SU-DHL-6 (cell line): ENCODE measurements around the gene STK16.

Experiments
- CTCF ChIP-seq: fragments of 200-600 bp; sonication (generic); IDR thresholded peaks from one replicate; pipeline ENCODE4 v1.5.1; 2017; ENCODE audit warnings: antibody characterized with exemption, mild to moderate bottlenecking, low read length, moderate library complexity; ENCODE audit not compliant: insufficient read depth, poor library complexity, severe bottlenecking
- EZH2phosphoT487 ChIP-seq: fragments of 200-600 bp; sonication (generic), shearing (Covaris generic); conservative IDR thresholded peaks from 2 replicates; pipeline ENCODE4 v1.6.1; 2018; ENCODE audit warnings: mild to moderate bottlenecking, antibody characterized with exemption, low read length, moderate library complexity, mixed read lengths

- TF ChIP-seq CTCF (no peak), EZH2phosphoT487 (no peak)
Observed at GRCh38 chr2:219271021-219271420, 25.7 kb downstream of the STK16 start.
